Measurements from ENCODE around the gene PPP2R5E.

- TF ChIP-seq CTCF (IDR thresholded peaks at IDR 0.05; ENCODE audit: control extremely low read depth in 1 of 3, insufficient read depth in 1 of 3, low read depth in 1 of 3, low read length in 3 of 3) (no peak), POU5F1 (IDR thresholded peaks at IDR 0.05; ENCODE audit: low read depth, low read length) (no peak), SP1 (IDR thresholded peaks at IDR 0.05; ENCODE audit: low read depth, low read length) (no peak), MAX (IDR thresholded peaks at IDR 0.05) (no peak), SIN3A (conservative IDR thresholded peaks at IDR 0.05 in 1 of 2, IDR thresholded peaks at IDR 0.05 in 1 of 2; ENCODE audit: low read depth in 1 of 2, low read length in 2 of 2) (no peak), KDM1A (IDR thresholded peaks at IDR 0.05; ENCODE audit: borderline replicate concordance, low read length) (no peak), USF2 (IDR thresholded peaks at IDR 0.05; ENCODE audit: low read length) (no peak), MAFK (IDR thresholded peaks at IDR 0.05; ENCODE audit: low read depth, low read length) (no peak), RFX5 (IDR thresholded peaks at IDR 0.05; ENCODE audit: borderline replicate concordance, low read depth, low read length) (no peak)
Observed at GRCh38 chr14:63443988-63444387, 99.2 kb downstream of the PPP2R5E start.

All from H1 (cell line).